Activated naive CD4-positive, alpha-beta T cell treated with anti-CD3 and anti-CD28 coated beads for 36 hours (primary cell): Measurements from ENCODE around the gene ARAP3. TPM values are rescaled to one million over a fixed set of nuclear protein-coding genes. Genes with fewer than 3 reads are reported as not detected.
"Not testable (repeated sequence)": the region's sequence is repeated elsewhere in the genome, so short reads cannot be mapped to it uniquely, and the experiment has no call there.

Source experiments
- CTCF ChIA-PET: fragments of 350-600 bp; sonication (Branson Sonifier 250); formaldehyde crosslinking; loops from one replicate; lab custom pipeline; 2021; ENCODE audit warnings: antibody characterized with exemption; lab: Charles Lee
- DNase-seq: peaks from one replicate; pipeline ENCODE4 v3.0.0-alpha.2; 2020
- H3K27ac Mint-ChIP-seq: one replicate; pipeline ENCODE4 v1.8.0; 2021; ENCODE audit warnings: mild to moderate bottlenecking, mixed read lengths
- H3K27me3 Mint-ChIP-seq: one replicate; pipeline ENCODE4 v1.8.0; 2021; ENCODE audit warnings: low read depth, mixed read lengths
- H3K36me3 Mint-ChIP-seq: one replicate; pipeline ENCODE4 v1.8.0; 2021; ENCODE audit warnings: low read depth, mixed read lengths
- H3K4me1 Mint-ChIP-seq: one replicate; pipeline ENCODE4 v1.8.0; 2021; ENCODE audit warnings: low read depth, mixed read lengths
- H3K4me3 Mint-ChIP-seq: one replicate; pipeline ENCODE4 v1.8.0; 2021; ENCODE audit warnings: mild to moderate bottlenecking, moderate library complexity, mixed read lengths
- H3K9me3 Mint-ChIP-seq: one replicate; pipeline ENCODE4 v1.8.0; 2021; ENCODE audit warnings: mixed read lengths
- intact Hi-C: fragments of 100-400 bp; cut with micrococcal nuclease; formaldehyde crosslinking; loops from one replicate; pipeline ENCODE4 v1.15.1; 2023
- total RNA-seq, 2 experiments: library from RNA; stranded (reverse); gene quantifications; one replicate each; pipeline ENCODE4 v1.2.3, GENCODE V29; 2021

The ARAP3 gene
- total RNA-seq, 2 experiments from 2014 or later, result 1.2 to 2.2 TPM

- H3K27me3 Mint-ChIP-seq, result no peaks in the 10 kb centered on the region
- intact Hi-C loops, result no loop called here
- CTCF ChIA-PET, result interaction anchor here (1.4 to 8.5 kb wide), 4 partner anchors 8 to 31 kb away, joined by 7 to 197 read pairs (median 12); partner anchors contain the start of genes HDAC3 and RELL2
- peak overlapping the region; percentile 73 for H3K27ac Mint-ChIP-seq
- no peaks in the 10 kb centered on the region for H3K9me3 Mint-ChIP-seq
- no peak for DNase-seq
- H3K4me1 Mint-ChIP-seq, result peaks cover 31% of the 10 kb centered on the region
- H3K4me3 Mint-ChIP-seq, result no peak overlapping the region
- H3K36me3 Mint-ChIP-seq, result peaks cover 23% of the 10 kb centered on the region
Observed at GRCh38 chr5:141623611-141624010, 58.4 kb downstream of the ARAP3 start.

DNA sequence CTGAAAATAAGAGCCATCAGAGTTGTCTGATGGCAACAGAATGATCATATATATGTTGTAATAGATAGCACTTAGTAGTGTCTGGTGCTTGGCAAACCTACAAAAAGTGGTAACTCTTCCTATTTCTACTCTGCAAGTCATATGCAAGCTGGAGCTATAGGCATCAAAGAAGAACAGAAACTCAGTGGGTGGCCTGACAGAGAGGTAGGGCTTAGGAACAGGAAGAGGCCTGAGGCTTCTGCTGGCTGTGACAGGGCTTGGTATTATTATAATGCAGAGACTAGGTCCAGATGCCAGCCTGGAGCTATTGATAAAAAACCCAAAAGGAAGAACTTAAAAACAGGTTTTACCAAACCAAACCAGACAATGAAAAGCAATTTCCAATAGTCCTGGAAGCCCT, 58.8 kb downstream of the ARAP3 start:
- H3K4me3 Mint-ChIP-seq, result no peak overlapping the region
- CTCF ChIA-PET, result interaction anchor here (1.4 to 8.5 kb wide), 4 partner anchors 8 to 30 kb away, joined by 7 to 197 read pairs (median 12); partner anchors contain the start of genes HDAC3 and RELL2
- peaks cover 25% of the 10 kb centered on the region for H3K36me3 Mint-ChIP-seq
- intact Hi-C loops, result no loop called here
- peak overlapping the region; percentile 73 for H3K27ac Mint-ChIP-seq
- no peaks in the 10 kb centered on the region for H3K9me3 Mint-ChIP-seq
- peaks cover 31% of the 10 kb centered on the region for H3K4me1 Mint-ChIP-seq
- H3K27me3 Mint-ChIP-seq, result no peaks in the 10 kb centered on the region
- peak; percentile 56 for DNase-seq

DNA sequence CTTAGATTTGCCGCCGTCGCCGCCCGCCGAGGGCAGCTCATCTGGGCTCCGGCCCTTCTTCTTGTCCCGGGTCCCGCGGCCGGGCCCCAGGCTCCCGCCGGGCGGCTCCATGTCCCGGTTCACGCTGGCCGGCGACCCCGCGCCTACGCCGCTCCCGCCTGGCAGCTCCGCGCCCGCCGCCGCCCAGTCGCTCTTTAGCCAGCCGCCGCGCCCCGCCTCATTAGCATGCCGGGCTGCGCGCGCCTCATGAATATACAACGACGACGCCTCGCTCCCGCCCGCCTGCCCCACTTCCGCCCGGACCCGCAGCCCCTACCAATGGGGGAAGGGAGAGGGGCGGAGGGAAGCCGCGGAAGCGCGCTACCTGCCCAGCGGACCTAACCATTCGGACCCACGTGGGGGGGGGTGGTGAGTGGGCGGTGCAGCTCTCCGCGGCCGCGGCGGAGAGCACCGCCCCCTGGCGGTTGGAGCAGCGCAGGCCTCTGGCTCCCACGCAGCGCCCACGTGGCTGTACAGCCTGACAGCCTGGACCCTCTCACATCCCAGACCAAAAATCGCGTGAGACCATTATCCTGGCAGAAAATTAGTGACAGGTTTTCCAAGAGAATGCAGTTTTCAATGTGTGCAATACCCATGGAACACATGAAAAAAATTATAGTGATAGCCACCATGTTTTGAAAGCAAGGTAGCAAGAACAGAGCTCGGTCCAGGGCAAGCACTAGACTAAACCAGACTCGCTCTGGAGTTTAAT, 63.1 kb downstream of the ARAP3 start, which contains the start of gene DIAPH1:
DIAPH1 (minus strand) TSS at position 197 of the 751 bp plus-strand sequence; CDS start at position 111, 86 bp downstream.
- peak; percentile 99 for DNase-seq
- Mint-ChIP-seq H3K9me3 (no peaks in the 10 kb centered on the region), H3K4me3 (peak within 1 kb of the TSS; percentile 98), H3K36me3 (peaks cover 24% of the 10 kb centered on the region), H3K27ac (peak within 1 kb of the TSS; percentile 99), H3K27me3 (no peaks in the 10 kb centered on the region), H3K4me1 (peaks cover 60% of the 10 kb centered on the region)
- intact Hi-C loops, result loop anchor here (1.0 to 10.0 kb wide), 12 partner anchors 14 to 1504 kb away; partner anchors contain the start of genes ANKHD1, APBB3, HDAC3 and IK
- CTCF ChIA-PET, result interaction anchor here (0.7 to 8.5 kb wide), 25 partner anchors 9 to 84 kb away, joined by 3 to 197 read pairs (median 6); partner anchors contain the start of genes FCHSD1, HDAC3 and RELL2

DNA sequence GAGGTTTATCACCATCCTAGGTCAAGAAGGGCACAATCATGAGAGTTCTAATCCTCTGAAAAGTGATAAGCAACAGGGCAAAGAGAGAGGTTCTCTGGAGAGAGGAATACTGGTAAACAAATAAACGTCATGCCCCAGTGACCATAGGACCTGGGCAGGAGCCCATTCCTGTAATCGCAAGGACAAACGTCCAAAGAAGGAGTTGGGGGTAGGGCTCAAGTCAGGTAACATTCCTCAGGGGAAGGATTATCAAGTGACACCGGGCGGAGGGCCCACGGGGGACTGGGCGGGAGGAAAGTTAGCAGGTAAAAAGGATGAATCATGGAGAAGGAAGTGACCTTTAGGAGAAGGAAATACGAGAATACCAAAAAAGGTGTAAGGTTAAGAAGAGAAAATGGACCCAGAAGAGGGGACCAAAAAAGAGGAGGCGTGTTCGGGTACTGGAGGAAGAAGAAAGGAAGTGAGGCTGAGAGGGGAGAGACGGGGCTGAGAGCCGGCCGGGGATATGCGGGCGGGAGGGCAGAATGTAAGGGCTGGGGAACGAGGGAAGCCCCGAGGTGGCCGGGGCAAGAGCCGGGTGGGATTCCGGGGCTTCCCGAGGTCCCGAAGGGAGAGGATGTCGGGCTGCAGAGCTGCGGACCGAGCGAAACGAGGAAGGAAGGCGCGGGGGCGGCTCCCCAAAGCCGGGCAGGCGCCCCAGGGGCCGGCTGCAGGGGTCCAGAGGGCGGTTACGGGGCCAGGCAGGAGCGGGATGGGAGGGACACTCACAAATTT, 63.8 kb downstream of the ARAP3 start:
- Mint-ChIP-seq H3K27me3 (no peaks in the 10 kb centered on the region), H3K27ac (peak overlapping the region; percentile 99), H3K4me1 (peaks cover 58% of the 10 kb centered on the region), H3K9me3 (no peaks in the 10 kb centered on the region), H3K4me3 (peak overlapping the region; percentile 98), H3K36me3 (peaks cover 18% of the 10 kb centered on the region)
- intact Hi-C loops, result loop anchor here (5.0 to 10.0 kb wide), 7 partner anchors 96 to 1503 kb away; partner anchors contain the start of genes ANKHD1, APBB3, IK and NDUFA2
- DNase-seq, result peak; percentile 79
- CTCF ChIA-PET, result interaction anchor here (0.9 to 8.5 kb wide), 18 partner anchors 9 to 84 kb away, joined by 3 to 197 read pairs (median 10); partner anchors contain the start of genes HDAC3 and RELL2

GRCh38 chr5:141617682-141618029, 64.4 kb downstream of the ARAP3 start:
- peaks cover 15% of the 10 kb centered on the region for H3K36me3 Mint-ChIP-seq
- H3K9me3 Mint-ChIP-seq, result no peaks in the 10 kb centered on the region
- H3K27ac Mint-ChIP-seq, result peak overlapping the region; percentile 99
- peaks cover 58% of the 10 kb centered on the region for H3K4me1 Mint-ChIP-seq
- intact Hi-C loops, result loop anchor here (5.0 to 10.0 kb wide), 7 partner anchors 95 to 1503 kb away; partner anchors contain the start of genes ANKHD1, APBB3, IK and NDUFA2
- CTCF ChIA-PET, result interaction anchor here (0.9 to 8.5 kb wide), 9 partner anchors 9 to 54 kb away, joined by 3 to 197 read pairs (median 11); no protein-coding TSS in a partner anchor
- no peaks in the 10 kb centered on the region for H3K27me3 Mint-ChIP-seq
- DNase-seq, result no peak
- peak overlapping the region; percentile 98 for H3K4me3 Mint-ChIP-seq

DNA sequence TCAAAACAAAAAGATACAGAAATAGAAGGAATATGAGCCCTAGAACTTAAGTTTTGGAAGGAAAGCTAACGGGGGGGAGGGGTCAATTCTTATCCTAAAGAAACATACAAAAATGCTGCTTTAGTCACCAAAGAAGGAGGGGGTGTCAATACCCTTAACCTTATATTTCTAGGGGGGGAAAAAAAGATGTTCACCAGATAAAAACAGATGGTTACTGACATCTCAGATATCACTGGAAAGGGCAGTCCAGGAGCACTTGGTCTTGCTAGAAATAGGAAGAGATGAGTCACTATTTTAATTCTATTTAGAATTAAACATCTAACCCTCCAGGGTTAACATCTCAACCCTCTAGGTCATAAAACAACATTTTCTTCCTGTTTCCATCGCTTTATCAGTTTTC, 64.9 kb downstream of the ARAP3 start:
- intact Hi-C loops, result loop anchor here (5.0 to 10.0 kb wide), 7 partner anchors 95 to 1502 kb away; partner anchors contain the start of genes ANKHD1, APBB3, IK and NDUFA2
- no peaks in the 10 kb centered on the region for H3K9me3 Mint-ChIP-seq
- H3K4me1 Mint-ChIP-seq, result peaks cover 60% of the 10 kb centered on the region
- H3K4me3 Mint-ChIP-seq, result peak overlapping the region; percentile 98
- H3K27ac Mint-ChIP-seq, result peak overlapping the region; percentile 99
- H3K36me3 Mint-ChIP-seq, result peaks cover 15% of the 10 kb centered on the region
- CTCF ChIA-PET, result interaction anchor here (0.7 to 8.5 kb wide), 11 partner anchors 9 to 93 kb away, joined by 3 to 197 read pairs (median 9); partner anchors contain the start of genes HDAC3 and RELL2
- no peaks in the 10 kb centered on the region for H3K27me3 Mint-ChIP-seq
- no peak for DNase-seq

DNA sequence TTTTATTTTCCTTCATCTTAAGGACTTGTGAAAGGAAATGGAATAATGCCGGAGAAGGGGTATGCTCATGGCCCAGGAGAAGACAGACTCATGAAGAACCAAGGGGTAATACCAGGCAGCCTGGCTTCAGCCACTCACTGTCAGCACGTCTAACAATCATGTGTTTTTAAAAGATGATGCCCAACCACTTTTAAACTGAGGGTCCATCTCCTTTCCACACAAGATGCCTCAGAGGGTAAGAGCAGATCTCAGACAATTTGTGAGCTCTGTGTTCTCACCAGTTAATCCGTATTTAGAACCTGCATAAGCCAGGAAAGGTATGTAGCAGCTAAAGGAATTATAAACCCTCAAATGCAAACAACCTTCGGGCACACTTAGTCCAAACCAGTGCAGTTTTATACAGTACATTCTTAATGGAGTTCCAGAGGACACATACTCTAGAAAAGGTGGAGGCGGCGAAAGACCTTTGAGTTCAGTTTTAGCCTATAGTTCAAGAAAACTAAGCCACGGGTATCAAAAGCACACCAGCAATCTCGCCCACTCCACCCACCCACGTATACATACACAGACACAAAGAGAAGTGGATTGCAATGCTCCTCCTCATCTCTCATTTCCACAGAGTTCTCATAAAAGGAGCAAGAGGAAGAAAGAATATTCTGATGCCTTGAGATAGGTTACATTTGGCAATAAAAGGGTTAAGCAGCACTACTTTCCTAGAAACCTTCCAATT, 65.9 kb downstream of the ARAP3 start:
- intact Hi-C loops, result loop anchor here (5.0 to 10.0 kb wide), 7 partner anchors 94 to 1501 kb away; partner anchors contain the start of genes ANKHD1, APBB3, IK and NDUFA2
- Mint-ChIP-seq H3K4me3 (peak overlapping the region; percentile 98), H3K27ac (peak overlapping the region; percentile 80)

DNA sequence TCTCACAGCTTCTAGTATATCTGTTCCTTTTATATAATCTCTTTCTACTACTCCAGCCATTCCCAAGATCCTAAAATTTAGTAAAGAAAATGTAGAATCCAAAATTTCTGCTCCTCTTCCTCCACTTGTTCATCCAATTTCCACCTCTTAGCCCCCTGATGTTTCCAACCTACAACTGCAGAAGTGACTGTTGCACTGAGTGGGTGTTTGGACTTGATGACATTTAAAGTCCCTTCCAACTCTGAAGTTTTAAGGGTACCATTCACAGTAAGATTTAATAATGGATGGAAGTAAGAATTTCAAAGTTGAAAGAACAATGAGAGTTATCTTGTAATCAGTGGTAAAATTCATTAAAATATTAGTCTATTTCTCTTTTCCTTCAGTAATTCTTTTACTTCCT, 68.7 kb downstream of the ARAP3 start:
- intact Hi-C loops, result loop anchor here (10.0 kb wide), 2 partner anchors 909 to 1499 kb away; partner anchors contain the start of genes PURA and ZMAT2
- H3K9me3 Mint-ChIP-seq, result no peaks in the 10 kb centered on the region

More for the DNA sequence above, 65.9 kb downstream of the ARAP3 start:
- peaks cover 62% of the 10 kb centered on the region for H3K4me1 Mint-ChIP-seq
- H3K9me3 Mint-ChIP-seq, result no peaks in the 10 kb centered on the region
- DNase-seq, result no peak
- H3K36me3 Mint-ChIP-seq, result peaks cover 13% of the 10 kb centered on the region
- CTCF ChIA-PET, result interaction anchor here (0.7 to 8.5 kb wide), 11 partner anchors 8 to 92 kb away, joined by 3 to 197 read pairs (median 9); partner anchors contain the start of genes HDAC3 and RELL2
- no peaks in the 10 kb centered on the region for H3K27me3 Mint-ChIP-seq

GRCh38 chr5:141611289-141611688, 70.7 kb downstream of the ARAP3 start:
- Mint-ChIP-seq H3K36me3 (peaks cover 16% of the 10 kb centered on the region), H3K4me3 (no peak overlapping the region), H3K27ac (peak overlapping the region; percentile 52), H3K9me3 (no peaks in the 10 kb centered on the region), H3K4me1 (peaks cover 82% of the 10 kb centered on the region), H3K27me3 (no peaks in the 10 kb centered on the region)
- DNase-seq, result no peak
- CTCF ChIA-PET, result interaction anchor here (3.7 kb wide), 1 partner anchor 19 kb away, joined by 28 read pairs; no protein-coding TSS in a partner anchor
- intact Hi-C loops, result loop anchor here (10.0 kb wide), 2 partner anchors 906 to 1496 kb away; partner anchors contain the start of genes PURA and ZMAT2

More for the DNA sequence above, 68.7 kb downstream of the ARAP3 start:
- DNase-seq, result no peak
- H3K27me3 Mint-ChIP-seq, result no peaks in the 10 kb centered on the region
- peaks cover 75% of the 10 kb centered on the region for H3K4me1 Mint-ChIP-seq
- peaks cover 20% of the 10 kb centered on the region for H3K36me3 Mint-ChIP-seq
- no peak overlapping the region for H3K4me3 Mint-ChIP-seq
- H3K27ac Mint-ChIP-seq, result peak overlapping the region; percentile 38
- CTCF ChIA-PET, result interaction anchor here (1.2 to 3.7 kb wide), 3 partner anchors 17 to 23 kb away, joined by 3 to 28 read pairs (median 5); partner anchors contain the start of genes HDAC3 and RELL2

DNA sequence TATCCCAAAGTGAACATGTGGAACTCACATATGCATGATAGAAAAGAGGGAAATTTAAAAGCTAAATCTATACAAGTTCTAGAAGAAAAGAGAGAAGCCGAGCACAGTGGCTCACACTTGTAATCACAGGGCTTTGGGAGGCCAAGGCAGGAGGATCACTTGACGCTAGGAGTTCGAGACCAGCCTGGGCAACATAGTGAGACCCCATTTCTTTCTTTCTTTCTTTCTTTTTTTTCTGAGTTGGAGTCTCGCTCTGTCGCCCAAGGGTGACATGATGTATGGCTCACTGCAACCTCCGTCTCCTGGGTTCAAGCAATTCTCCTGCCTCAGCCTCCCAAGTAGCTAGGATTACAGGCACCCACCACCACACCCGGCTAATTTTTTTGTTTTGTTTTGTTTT, 72.1 kb downstream of the ARAP3 start:
- not testable (repeated sequence) for DNase-seq, H3K4me3 Mint-ChIP-seq, H3K9me3 Mint-ChIP-seq, H3K27me3 Mint-ChIP-seq
- peaks cover 85% of the 10 kb centered on the region for H3K4me1 Mint-ChIP-seq
- intact Hi-C loops, result loop anchor here (5.0 to 10.0 kb wide), 4 partner anchors 407 to 1495 kb away; partner anchors contain the start of genes PURA and ZMAT2
- H3K27ac Mint-ChIP-seq, result peak overlapping the region; percentile 72
- CTCF ChIA-PET, result interaction anchor here (2.1 to 10.6 kb wide), 3 partner anchors 8 to 17 kb away, joined by 6 to 82 read pairs (median 52); partner anchors contain the start of gene DIAPH1
- peaks cover 13% of the 10 kb centered on the region for H3K36me3 Mint-ChIP-seq
